SU-DHL-6 (cell line): ENCODE results near the gene GPR132.

Experiments
- H2AFZ ChIP-seq: fragments of 200-600 bp; sonication (generic); 2 replicates; pipeline ENCODE4 v1.6.1; 2014; ENCODE audit warnings: low read depth, mild to moderate bottlenecking, moderate library complexity, mixed read lengths, antibody characterized with exemption, low read length; ENCODE audit not compliant: severe bottlenecking
- H3F3A ChIP-seq: fragments of 200-600 bp; shearing (Covaris generic); 2 replicates; pipeline ENCODE4 v1.6.0; 2016; ENCODE audit warnings: antibody characterized with exemption, mild to moderate bottlenecking; ENCODE audit not compliant: insufficient read depth
- H3K27ac ChIP-seq: fragments of 200-600 bp; sonication (generic); 2 replicates; pipeline ENCODE4 v1.5.1; 2016; ENCODE audit warnings: low read depth, mild to moderate bottlenecking, low read length, moderate library complexity, mixed read lengths
- H3K27me3 ChIP-seq: fragments of 200-600 bp; sonication (generic), shearing (Covaris generic); 2 replicates; pipeline ENCODE4 v1.6.0; 2014; ENCODE audit warnings: mild to moderate bottlenecking, low read length
- H3K36me3 ChIP-seq: fragments of 200-600 bp; sonication (generic); 2 replicates; pipeline ENCODE4 v1.6.1; 2014; ENCODE audit warnings: mild to moderate bottlenecking, low read length, mixed read lengths
- H3K4me2 ChIP-seq: fragments of 300-600, 200-600 bp; shearing (Covaris generic), sonication (generic); 2 replicates; pipeline ENCODE4 v1.6.0; 2014; ENCODE audit warnings: low read length, low read depth, mild to moderate bottlenecking; ENCODE audit not compliant: poor library complexity, severe bottlenecking
- H3K4me3 ChIP-seq: fragments of 200-600 bp; sonication (generic); 2 replicates; pipeline ENCODE4 v1.5.1; 2014; ENCODE audit warnings: antibody characterized with exemption, low read length, mild to moderate bottlenecking, mixed read lengths; ENCODE audit not compliant: insufficient read depth, poor library complexity, severe bottlenecking
- H3K79me2 ChIP-seq: fragments of 200-600 bp; sonication (generic); 2 replicates; pipeline ENCODE4 v1.6.1; 2014; ENCODE audit warnings: mild to moderate bottlenecking, low read length, moderate library complexity; ENCODE audit not compliant: insufficient read depth
- H3K9ac ChIP-seq: fragments of 200-600 bp; sonication (generic); 2 replicates; pipeline ENCODE4 v1.7.0; 2014; ENCODE audit warnings: mild to moderate bottlenecking, low read length
- H3K9me2 ChIP-seq: fragments of 200-600 bp; sonication (generic); replicated peaks from 2 replicates; pipeline ENCODE4 v1.6.1; 2014; ENCODE audit warnings: low read length; ENCODE audit not compliant: insufficient read depth
- H3K9me3 ChIP-seq: fragments of 200-600 bp; sonication (generic); 2 replicates; pipeline ENCODE4 v1.6.1; 2014; ENCODE audit warnings: low read length, mixed read lengths; ENCODE audit not compliant: insufficient read depth
- H4K20me1 ChIP-seq: fragments of 200-600 bp; sonication (generic); 2 replicates; pipeline ENCODE4 v1.6.1; 2014; ENCODE audit warnings: low read depth, mild to moderate bottlenecking, antibody characterized with exemption, low read length, moderate library complexity, mixed read lengths
- CTCF ChIP-seq: fragments of 200-600 bp; sonication (generic); IDR thresholded peaks from one replicate; pipeline ENCODE4 v1.5.1; 2017; ENCODE audit warnings: antibody characterized with exemption, mild to moderate bottlenecking, low read length, moderate library complexity; ENCODE audit not compliant: insufficient read depth, poor library complexity, severe bottlenecking
- EZH2phosphoT487 ChIP-seq: fragments of 200-600 bp; sonication (generic), shearing (Covaris generic); conservative IDR thresholded peaks from 2 replicates; pipeline ENCODE4 v1.6.1; 2018; ENCODE audit warnings: mild to moderate bottlenecking, antibody characterized with exemption, low read length, moderate library complexity, mixed read lengths

Gene GPR132

GRCh38 chr14:105076296-105076804 lies 11.1 kb upstream of the GPR132 start:
- H3K79me2 ChIP-seq, result no peaks in the 10 kb centered on the region
- no peak overlapping the region for H3K4me2 ChIP-seq
- no peaks in the 10 kb centered on the region for H3K9me3 ChIP-seq
- no peaks in the 10 kb centered on the region for H3K36me3 ChIP-seq
- H3K9me2 ChIP-seq, result no peaks in the 10 kb centered on the region
- no peak overlapping the region for H3K9ac ChIP-seq
- no peaks in the 10 kb centered on the region for H3F3A ChIP-seq
- no peaks in the 10 kb centered on the region for H3K27me3 ChIP-seq
- H2AFZ ChIP-seq, result no peak overlapping the region
- no peaks in the 10 kb centered on the region for H4K20me1 ChIP-seq
- H3K27ac ChIP-seq, result no peak overlapping the region
- TF ChIP-seq EZH2phosphoT487, result no peak
- TF ChIP-seq CTCF, result no peak
- no peak overlapping the region for H3K4me3 ChIP-seq

GRCh38 chr14:105075379-105076295 lies 10.4 kb upstream of the GPR132 start:
- Histone ChIP-seq H3K4me3 (no peak overlapping the region), H3K9me2 (no peaks in the 10 kb centered on the region), H3K36me3 (no peaks in the 10 kb centered on the region), H3K27me3 (no peaks in the 10 kb centered on the region), H2AFZ (no peak overlapping the region), H3K9me3 (no peaks in the 10 kb centered on the region), H3K4me2 (no peak overlapping the region), H3K79me2 (no peaks in the 10 kb centered on the region), H3K9ac (no peak overlapping the region), H4K20me1 (no peaks in the 10 kb centered on the region), H3F3A (no peaks in the 10 kb centered on the region), H3K27ac (no peak overlapping the region)
- TF ChIP-seq EZH2phosphoT487, result no peak
- no peak for TF ChIP-seq CTCF

- no peaks in the 10 kb centered on the region for H4K20me1 ChIP-seq
- H3K4me3 ChIP-seq, result no peak overlapping the region
- TF ChIP-seq CTCF, result no peak
- no peaks in the 10 kb centered on the region for H3K79me2 ChIP-seq
- H3K27me3 ChIP-seq, result no peaks in the 10 kb centered on the region
- no peaks in the 10 kb centered on the region for H3K9me2 ChIP-seq
- H3K27ac ChIP-seq, result no peak overlapping the region
- H2AFZ ChIP-seq, result no peak overlapping the region
- no peak overlapping the region for H3K4me2 ChIP-seq
- H3K9ac ChIP-seq, result no peak overlapping the region
- H3F3A ChIP-seq, result no peaks in the 10 kb centered on the region
- no peaks in the 10 kb centered on the region for H3K36me3 ChIP-seq
- H3K9me3 ChIP-seq, result no peaks in the 10 kb centered on the region
Observed at GRCh38 chr14:105074601-105075053, 9.4 kb upstream of the GPR132 start.
